Activated CD4-positive, alpha-beta T cell treated with anti-CD3 and anti-CD28 coated beads, Interleukin-2, amount 50 U/mL, for 24 hours (primary cell): ENCODE results near the gene BEX4.

Experiments used
- DNase-seq, 2 donors: peaks; one replicate each; pipeline ENCODE4 v3.0.0-alpha.2; 2020; ENCODE audit warnings: low read depth in 1 of 2, low spot score in 1 of 2

BEX4 gene

DNA sequence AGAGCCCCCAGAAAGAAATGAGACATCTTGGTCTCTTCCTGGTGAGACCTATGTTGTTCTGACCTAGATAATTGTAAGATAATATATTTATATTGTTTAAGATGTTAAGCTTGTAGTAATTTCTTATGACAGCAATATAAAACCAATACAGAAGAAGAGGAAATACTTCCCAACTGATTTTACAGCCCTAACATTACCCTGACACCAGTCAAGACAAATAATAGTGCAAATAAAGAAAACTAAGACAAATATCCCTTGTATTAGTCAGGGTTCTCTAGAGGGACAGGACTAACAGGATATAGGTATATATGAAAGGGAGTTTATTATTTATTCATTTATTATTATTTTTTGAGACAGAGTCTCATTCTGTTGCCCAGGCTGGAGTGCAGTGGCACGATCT is 21.4 kb downstream of the BEX4 start:
- no peak for DNase-seq

DNA sequence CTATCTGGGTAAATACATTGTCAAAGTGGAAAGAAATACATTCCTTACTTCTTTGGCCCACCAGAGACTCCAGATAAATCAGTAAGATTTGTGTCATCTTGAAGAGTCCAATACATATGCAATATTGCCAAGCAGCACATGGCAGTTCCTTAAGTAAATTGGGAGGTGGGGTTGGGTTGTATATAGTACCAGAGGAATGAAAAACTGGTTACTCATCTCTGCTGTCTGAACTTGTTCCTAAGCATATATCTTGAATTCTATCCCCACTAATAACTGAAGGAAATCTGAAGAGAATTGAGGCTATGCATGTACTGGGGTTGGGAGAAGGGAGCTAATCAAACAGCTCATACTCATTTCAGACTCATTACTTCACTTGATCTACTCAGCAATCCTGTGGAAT is 25.2 kb downstream of the BEX4 start:
- no peak for DNase-seq

- no peak for DNase-seq
Measured at GRCh38 chrX:103248553-103248952, 33.6 kb downstream of the BEX4 start.

DNA sequence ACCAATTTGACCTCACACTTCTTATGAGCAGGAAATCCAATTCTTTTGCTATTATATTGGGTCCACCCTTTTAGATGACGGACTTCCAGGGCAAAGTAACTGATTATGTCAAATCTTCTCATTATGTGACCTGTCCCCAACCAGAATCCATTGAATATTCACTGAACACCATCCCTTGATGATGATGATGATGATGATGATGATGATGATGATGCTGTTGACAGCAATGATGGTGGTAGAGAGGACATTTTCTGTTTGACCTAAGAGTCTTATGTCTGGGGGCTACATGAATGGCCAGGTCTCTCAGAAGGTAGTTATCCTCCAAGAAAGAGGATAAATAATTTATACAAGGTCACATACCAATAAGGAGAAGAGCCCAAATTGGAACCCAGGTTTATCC is 34.9 kb downstream of the BEX4 start:
- no peak for DNase-seq

GRCh38 chrX:103250977-103251376 is 36.1 kb downstream of the BEX4 start:
- no peak for DNase-seq

- no peak for DNase-seq
Measured at GRCh38 chrX:103253608-103254007, 38.7 kb downstream of the BEX4 start.

DNA sequence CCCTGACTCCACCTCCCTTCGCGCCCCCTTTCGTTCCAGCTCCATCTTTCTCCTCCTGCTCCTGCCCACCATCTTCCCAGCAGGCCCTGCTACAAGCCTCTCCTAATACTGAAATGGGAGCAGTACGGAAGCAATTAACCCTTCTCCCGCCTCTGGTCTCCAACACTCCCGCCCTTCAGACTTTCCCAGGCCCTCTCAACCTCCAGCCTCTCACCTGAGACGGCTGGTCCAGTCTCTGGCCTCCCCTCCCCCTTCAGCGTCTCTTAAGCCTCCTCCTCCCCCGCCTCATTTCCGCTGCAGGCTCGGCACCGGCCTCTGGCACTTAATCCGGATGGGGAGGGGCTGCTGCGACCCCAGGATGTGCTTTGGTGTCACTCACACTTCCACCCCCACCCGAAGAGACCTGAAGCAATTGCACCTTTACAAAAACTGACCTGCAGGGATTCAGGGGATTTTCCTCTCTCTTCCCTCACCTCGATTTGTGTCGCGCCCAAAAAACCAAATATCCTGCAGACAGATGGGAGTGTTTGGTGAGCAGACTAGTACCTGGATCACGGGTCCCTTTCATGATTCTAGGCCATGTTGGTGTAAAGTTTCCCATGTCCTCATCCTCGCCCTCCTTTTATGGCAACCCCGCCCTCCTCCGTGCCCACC is 39.4 kb downstream of the BEX4 start:
- no peak for DNase-seq

- peak in 1 of 2 donors; percentile 54 for DNase-seq
Measured at GRCh38 chrX:103254921-103255493, 40.1 kb downstream of the BEX4 start, which contains the start of gene TCEAL8. TCEAL8 (minus strand) TSS chrX:103255155; CDS start chrX:103253979, 1,176 bp downstream.

DNA sequence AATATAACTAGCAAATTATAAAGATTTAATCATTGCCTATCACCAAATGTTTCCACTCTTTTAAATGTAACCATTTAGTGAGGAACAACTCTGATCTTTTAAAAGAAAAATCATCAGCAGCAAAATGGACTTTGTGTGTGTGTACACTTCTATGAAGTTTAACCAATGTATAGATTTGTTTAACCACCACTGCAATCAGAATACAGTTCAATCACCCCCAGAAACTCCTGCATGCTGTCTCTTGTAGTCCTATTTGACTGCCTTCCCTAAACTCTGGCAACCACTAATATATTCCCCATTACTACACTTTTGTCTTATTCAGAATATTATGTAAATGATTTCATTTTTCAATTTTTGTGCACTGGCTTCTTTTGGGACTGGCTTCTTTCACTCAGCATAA is 41.7 kb downstream of the BEX4 start:
- DNase-seq: no peak

DNA sequence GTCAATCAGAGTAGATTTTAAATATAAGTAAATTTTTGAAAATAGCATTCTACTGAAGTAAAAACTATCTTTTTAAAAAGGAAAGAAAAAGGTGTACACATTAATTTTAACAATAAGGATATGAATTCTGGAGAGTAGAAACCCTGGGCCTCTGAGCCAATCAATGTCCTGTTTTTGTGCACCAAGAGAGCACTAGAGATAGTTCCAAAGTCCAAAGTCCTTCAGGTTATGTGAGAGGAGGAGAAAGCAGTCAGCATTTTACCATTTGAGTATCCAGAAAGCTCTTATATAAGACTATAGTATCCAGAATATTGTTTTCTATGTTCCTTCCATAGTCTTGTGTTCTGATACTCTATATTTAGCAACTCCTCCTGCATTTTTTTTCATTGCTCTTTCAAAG is 43.4 kb downstream of the BEX4 start:
- no peak for DNase-seq
